ENCODE data around the gene TAS2R46.

DNA sequence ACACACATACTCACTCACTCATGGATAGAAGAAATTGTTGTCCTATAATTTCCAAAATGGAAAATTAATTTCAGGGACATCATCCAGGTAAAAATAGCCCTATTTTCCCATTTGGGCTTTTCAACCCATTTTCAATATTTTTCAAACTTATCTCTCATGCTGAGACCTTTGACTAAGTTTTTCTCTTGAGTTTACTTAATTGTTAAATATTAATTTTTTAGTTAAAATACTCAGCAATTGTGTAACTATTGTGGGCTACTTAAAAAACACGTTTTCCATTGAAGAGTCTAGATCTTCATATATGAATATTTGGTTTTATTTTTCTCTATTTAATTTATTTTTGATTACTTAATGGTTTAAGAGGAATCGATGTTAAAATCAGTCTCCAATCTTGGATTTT is 44.2 kb upstream of the TAS2R46 start:
- TF ChIP-seq EZH2 (IDR thresholded peaks at IDR 0.05; ENCODE audit: low read depth) (no peak), CTCF (conservative IDR thresholded peaks at IDR 0.05) (no peak)

Measured in PC-9 (cell line).